Nephron progenitor cell (in vitro differentiated cells): ENCODE results near the gene TRAPPC3.

ENCODE experiments used
- DNase-seq: peaks from one replicate; pipeline ENCODE4 v3.0.0; 2021
- H3K27ac Mint-ChIP-seq: 2 replicates; pipeline ENCODE4 v1.8.0; 2021; ENCODE audit warnings: mild to moderate bottlenecking, moderate library complexity, mixed read lengths
- H3K27me3 Mint-ChIP-seq: 2 replicates; pipeline ENCODE4 v1.8.0; 2021; ENCODE audit warnings: mild to moderate bottlenecking, low read depth, mixed read lengths; ENCODE audit not compliant: poor library complexity
- H3K36me3 Mint-ChIP-seq: 2 replicates; pipeline ENCODE4 v1.8.0; 2021; ENCODE audit warnings: low read depth, mixed read lengths
- H3K4me1 Mint-ChIP-seq: 2 replicates; pipeline ENCODE4 v1.8.0; 2021; ENCODE audit warnings: mixed read lengths
- H3K4me3 Mint-ChIP-seq: 2 replicates; pipeline ENCODE4 v1.8.0; 2021; ENCODE audit warnings: mild to moderate bottlenecking, moderate library complexity, mixed read lengths
- H3K9me3 Mint-ChIP-seq: 2 replicates; pipeline ENCODE4 v1.8.0; 2021; ENCODE audit warnings: mild to moderate bottlenecking, moderate library complexity, mixed read lengths
- CTCF ChIP-seq: fragments of 200-600 bp; sonication (generic); IDR thresholded peaks from 2 replicates; pipeline ENCODE4 v1.5.0; 2021; ENCODE audit warnings: antibody characterized with exemption

TRAPPC3 gene

GRCh38 chr1:36108314-36108713, 41.0 kb downstream of the TRAPPC3 start:
- peak overlapping the region; percentile 70 for H3K27ac Mint-ChIP-seq
- H3K9me3 Mint-ChIP-seq: no peaks in the 10 kb centered on the region
- H3K36me3 Mint-ChIP-seq: no peaks in the 10 kb centered on the region
- H3K4me1 Mint-ChIP-seq: peaks cover 41% of the 10 kb centered on the region
- H3K4me3 Mint-ChIP-seq: no peak overlapping the region
- TF ChIP-seq CTCF: no peak
- DNase-seq: no peak
- peaks cover 6% of the 10 kb centered on the region for H3K27me3 Mint-ChIP-seq

- no peak for TF ChIP-seq CTCF
- no peak overlapping the region for H3K27ac Mint-ChIP-seq
- H3K4me3 Mint-ChIP-seq: no peak overlapping the region
- H3K9me3 Mint-ChIP-seq: no peaks in the 10 kb centered on the region
- no peak for DNase-seq
- peaks cover 4% of the 10 kb centered on the region for H3K27me3 Mint-ChIP-seq
- H3K36me3 Mint-ChIP-seq: no peaks in the 10 kb centered on the region
- peaks cover 41% of the 10 kb centered on the region for H3K4me1 Mint-ChIP-seq
Observed at GRCh38 chr1:36107394-36107793, 41.9 kb downstream of the TRAPPC3 start.

- no peak overlapping the region for H3K4me3 Mint-ChIP-seq
- no peak for DNase-seq
- H3K36me3 Mint-ChIP-seq: no peaks in the 10 kb centered on the region
- peaks cover 35% of the 10 kb centered on the region for H3K4me1 Mint-ChIP-seq
- H3K27me3 Mint-ChIP-seq: peaks cover 3% of the 10 kb centered on the region
- no peaks in the 10 kb centered on the region for H3K9me3 Mint-ChIP-seq
- TF ChIP-seq CTCF: no peak
- no peak overlapping the region for H3K27ac Mint-ChIP-seq
Observed at GRCh38 chr1:36106269-36106668, 43.0 kb downstream of the TRAPPC3 start.

- TF ChIP-seq CTCF: no peak
- DNase-seq: no peak
- peaks cover 11% of the 10 kb centered on the region for H3K4me1 Mint-ChIP-seq
- H3K9me3 Mint-ChIP-seq: no peaks in the 10 kb centered on the region
- H3K4me3 Mint-ChIP-seq: no peak overlapping the region
- H3K27me3 Mint-ChIP-seq: peaks cover 3% of the 10 kb centered on the region
- no peak overlapping the region for H3K27ac Mint-ChIP-seq
- no peaks in the 10 kb centered on the region for H3K36me3 Mint-ChIP-seq
Observed at GRCh38 chr1:36101546-36101945, 47.7 kb downstream of the TRAPPC3 start.

- H3K4me1 Mint-ChIP-seq: peaks cover 7% of the 10 kb centered on the region
- no peak overlapping the region for H3K27ac Mint-ChIP-seq
- DNase-seq: no peak
- H3K9me3 Mint-ChIP-seq: no peaks in the 10 kb centered on the region
- no peaks in the 10 kb centered on the region for H3K36me3 Mint-ChIP-seq
- H3K4me3 Mint-ChIP-seq: no peak overlapping the region
- peaks cover 3% of the 10 kb centered on the region for H3K27me3 Mint-ChIP-seq
- no peak for TF ChIP-seq CTCF
Observed at GRCh38 chr1:36100376-36100775, 48.9 kb downstream of the TRAPPC3 start.

- Mint-ChIP-seq H3K27ac (no peak overlapping the region), H3K4me3 (no peak overlapping the region), H3K36me3 (no peaks in the 10 kb centered on the region), H3K4me1 (peaks cover 6% of the 10 kb centered on the region), H3K27me3 (peaks cover 3% of the 10 kb centered on the region), H3K9me3 (no peaks in the 10 kb centered on the region)
- peak; percentile 91 for TF ChIP-seq CTCF
- peak; percentile 91 for DNase-seq
Observed at GRCh38 chr1:36099681-36100341, 49.5 kb downstream of the TRAPPC3 start.
